Measurements from ENCODE around the gene PTPRD.

PTPRD gene

DNA sequence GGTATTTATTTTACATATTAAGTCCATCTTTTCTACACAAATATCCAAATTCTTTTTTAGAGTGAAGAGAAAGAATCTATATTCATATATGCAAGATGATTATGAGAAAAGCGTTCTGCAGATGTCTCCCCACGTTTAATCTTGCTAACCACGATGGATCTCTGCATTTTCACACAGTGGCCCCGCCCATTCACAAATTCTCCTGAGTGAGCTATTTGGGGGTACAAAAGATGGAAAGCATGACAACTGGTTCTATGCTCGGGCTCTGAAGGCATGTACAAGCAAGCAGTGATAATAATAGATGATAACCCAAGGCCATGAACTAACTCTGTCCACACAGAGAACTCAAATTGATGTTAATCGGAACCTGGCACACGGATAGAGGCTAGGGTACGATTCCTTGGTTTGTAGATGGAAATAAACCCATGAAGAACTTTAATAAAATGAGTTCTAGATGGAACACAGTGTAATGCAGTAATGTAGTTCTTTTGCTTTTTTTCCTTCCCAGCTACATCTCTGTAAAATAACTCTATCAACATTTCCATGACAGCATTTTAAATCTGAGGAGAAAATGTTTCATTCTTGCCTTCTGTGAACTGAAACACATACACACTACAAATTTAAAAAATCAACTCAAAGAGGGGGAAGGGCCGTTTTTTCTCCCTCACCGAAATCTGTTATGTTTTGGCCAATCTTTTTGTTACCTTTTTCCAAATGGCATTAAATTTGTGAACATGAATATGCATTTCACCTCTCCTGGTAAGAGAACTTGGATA is 1961.5 kb downstream of the PTPRD start:
- DNase-seq = no peak

DNA sequence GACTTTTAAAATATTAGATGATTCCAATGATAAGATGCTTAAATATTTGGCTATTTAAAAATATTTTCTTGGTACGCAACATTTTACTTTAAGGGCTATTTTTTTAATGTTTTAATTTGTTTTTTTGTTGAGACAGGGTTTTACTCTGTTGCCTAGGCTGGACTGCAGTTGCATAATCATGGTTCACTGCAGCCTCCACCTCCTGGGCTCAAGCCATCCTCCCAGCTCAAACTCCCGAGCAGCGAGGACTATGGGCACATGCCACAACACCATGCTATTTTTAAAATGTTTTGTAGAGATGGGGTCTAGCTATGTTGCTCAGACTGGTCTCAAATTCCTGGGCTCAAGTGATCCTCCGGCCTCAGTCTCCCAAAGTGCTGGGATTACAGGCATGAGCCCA is 1963.0 kb downstream of the PTPRD start:
- no peak for DNase-seq

DNA sequence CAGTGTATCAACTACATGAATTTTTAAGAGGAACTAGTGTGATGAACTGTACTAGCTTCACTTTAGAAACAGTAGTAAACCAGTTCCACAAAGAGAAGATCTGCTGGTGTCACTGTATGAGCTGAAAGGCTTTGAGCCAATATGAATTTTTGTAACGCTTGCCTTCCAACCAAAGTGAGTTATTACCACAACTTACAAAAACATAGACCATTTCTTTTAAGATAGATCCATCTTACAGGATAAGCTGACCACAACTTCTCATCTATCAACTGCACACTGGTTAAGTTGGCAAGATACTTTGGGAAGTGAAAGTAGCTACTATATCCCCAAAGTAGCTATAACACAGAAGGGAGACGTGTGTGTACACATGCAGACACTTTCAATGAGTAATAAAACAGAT is 1963.6 kb downstream of the PTPRD start:
- DNase-seq = no peak

DNA sequence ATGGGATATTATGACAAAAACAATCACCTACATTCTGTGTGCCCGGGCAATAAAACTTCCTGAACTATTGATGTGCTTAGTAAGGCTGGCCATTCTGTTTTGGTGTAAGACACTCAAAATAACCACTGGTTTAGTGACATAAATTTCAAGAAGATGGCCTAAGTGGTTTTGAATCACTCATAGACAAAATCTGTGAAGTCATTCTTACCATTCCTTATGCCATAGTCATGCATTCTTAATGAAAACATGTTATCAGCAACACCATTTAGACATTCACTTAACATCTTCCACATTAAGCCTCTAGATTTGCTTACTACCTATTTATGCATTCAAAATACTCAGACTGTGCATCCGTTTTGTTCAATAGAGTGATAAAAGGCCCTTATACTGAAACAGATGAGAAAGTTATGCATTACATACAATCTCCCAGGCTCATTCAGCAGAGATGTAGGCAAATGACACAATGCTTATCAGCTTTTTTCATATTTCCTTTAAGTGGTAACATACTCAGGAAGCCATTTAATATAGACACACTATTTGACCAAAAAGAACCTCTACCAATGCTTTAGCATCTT is 1964.4 kb downstream of the PTPRD start:
- DNase-seq = no peak

DNA sequence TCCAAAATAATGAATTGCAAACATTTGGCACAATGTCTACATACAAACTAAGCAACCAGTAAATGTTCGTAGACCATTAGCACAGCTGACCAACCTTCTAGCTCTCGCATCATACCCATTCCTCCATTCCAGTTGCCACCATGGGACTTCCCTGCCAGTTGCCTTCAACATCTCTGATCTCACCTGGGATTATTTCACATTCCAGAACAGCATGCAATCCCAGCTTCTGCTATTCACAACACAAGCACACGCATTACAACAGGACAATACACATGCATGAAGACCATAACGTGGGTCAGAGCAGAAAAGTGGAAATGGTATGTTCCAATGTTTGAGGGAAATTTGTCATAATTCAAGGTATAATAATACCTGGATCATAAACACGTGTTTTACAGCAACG is 1965.0 kb downstream of the PTPRD start:
- no peak for DNase-seq

DNA sequence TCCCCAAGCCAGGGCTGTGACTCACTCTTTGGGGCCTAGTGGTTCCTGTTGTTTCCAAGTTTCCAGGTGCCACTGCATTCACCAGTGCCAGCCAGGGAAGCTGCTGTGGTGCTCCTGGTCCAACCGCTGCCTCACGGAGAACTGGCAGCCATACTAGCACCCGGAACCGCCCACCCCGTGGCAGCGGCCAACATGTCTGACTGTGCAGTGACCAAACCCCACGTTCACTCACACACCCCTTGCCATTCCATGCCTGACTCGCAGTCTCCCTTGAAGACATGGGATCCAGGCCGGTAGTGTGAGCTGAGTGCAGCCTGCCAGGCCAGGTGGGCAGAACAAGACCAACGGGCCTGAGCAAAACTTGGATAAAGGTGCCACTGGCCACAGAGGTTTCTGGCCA is 1968.2 kb downstream of the PTPRD start:
- no peak for DNase-seq

DNA sequence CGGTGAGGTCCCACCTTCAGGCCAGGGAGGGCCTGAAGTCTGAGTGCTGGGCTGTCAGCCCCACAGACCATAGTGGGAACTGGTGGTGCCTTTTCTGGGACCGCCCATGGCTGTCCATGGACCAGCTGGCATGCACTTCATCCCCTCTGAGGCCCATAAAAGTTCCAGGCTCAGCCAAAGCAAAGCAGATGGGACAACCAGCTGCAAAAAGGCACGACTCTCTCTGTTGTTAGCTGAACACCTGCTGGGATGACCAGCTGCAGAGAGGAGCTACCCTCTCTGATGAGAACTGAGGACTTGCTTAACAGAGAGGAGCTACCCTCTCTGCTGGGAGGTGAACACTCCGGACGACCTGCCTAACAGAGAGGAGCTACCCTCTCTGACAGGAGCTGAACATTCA is 1968.9 kb downstream of the PTPRD start:
- no peak for DNase-seq

DNA sequence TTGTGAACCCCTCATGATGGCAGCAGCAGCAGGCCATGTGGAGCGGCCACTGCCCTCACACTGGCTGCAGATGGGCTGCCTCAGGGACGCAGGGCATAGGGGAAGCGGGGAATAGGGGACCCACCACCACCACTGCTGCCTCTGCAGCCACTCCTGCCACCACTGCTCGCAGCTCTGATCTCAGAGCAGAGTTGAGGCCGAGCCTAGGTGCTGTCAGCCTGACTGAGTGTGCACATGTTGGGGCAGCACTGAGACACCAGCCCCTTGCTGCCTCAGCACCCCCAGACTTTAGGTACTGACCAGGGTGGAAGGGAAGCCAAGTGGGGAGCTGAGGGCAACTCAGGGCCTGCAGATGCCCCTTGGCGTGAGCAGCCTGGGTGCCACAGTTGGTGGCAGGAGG is 1969.3 kb downstream of the PTPRD start:
- no peak for DNase-seq

DNA sequence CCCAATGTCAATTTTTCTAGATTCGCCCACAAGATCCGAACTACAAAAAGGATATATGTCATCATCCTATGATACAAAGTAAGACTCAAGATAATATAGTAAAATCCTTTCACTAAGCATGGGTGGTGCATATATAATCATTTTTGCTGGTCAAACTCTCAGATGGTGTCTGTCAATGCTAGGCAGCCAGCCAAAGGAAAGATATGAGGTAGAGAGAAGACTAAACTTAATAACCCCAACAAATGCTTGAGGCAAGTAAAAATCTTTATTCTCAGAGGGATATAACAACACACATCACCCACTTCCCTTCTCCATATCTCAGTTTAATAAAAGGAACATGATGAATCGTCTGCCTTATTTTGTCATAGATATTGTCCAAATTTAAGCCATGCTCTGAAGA is 1972.0 kb downstream of the PTPRD start:
- DNase-seq = no peak

DNA sequence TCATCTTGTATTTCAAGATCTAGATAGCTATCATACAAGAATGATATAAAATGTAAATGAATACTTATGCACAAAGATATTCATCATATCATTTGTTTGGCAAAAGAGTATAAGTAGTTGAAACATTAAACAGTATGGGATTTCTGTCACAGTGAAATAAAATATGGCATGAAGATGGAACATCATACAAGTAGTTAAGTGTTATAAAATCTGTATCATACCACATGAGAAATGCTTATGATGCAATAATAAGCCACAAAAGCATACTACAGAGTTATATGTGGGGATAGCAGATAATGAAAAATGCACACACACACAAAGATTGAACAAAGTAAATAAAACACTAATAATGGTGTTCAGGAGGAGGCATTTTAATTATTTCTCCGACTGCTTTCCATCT is 1975.2 kb downstream of the PTPRD start:
- DNase-seq = no peak

DNA sequence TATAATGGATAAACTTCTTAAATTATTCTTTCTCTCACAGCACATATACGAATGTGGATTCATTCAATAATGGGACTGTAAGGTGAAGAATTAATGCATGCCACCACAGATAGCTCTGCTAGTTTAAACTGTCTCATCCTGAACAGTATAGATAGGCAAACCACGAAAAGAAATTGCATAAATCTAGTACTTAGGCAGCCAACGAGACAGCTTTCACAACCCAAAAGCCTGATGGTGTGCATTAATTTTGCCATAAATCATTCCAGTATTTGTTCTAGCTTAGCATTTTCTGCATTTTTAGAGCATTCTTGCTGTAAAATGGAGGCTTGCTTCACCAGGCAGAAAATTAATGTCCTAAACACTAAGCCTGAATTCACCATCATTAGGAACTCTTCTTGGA is 1979.0 kb downstream of the PTPRD start:
- no peak for DNase-seq

DNA sequence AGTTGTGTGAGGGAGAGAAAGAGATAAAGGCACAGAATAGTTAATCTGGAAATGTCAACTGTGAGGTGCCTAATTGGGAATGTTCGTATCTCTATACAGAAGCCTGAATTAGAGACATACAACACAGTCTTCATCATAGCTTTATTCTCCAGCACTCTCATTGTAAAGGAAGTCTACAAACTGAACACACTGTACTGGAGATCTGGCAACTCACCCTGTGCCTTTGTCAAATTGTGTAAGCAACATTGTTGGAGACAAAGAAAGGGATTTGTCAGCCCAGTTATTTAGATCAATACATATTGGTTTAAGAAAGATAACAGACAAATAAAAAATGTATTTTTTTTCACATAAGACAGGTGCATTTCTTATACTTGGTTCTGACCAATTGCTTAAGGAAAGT is 1980.3 kb downstream of the PTPRD start:
- DNase-seq = no peak

DNA sequence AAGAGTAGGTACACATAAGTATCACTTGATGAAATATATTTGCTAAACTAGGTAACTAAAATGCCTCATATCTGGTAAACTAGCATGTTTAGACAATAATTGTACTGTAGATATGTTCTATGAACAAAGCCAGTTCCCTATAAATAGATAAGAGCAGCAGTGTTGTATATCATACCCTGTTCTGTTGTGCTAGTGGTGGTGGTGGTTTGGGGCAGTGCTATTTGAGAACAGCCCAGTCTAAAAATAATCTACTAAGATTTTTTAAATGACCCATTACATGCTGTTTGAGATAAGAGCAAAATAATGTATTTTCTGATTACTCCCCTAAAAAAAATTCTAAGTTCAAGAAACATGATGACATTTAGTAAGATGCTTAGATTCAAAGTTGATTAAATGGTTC is 1984.0 kb downstream of the PTPRD start:
- no peak for DNase-seq

DNA sequence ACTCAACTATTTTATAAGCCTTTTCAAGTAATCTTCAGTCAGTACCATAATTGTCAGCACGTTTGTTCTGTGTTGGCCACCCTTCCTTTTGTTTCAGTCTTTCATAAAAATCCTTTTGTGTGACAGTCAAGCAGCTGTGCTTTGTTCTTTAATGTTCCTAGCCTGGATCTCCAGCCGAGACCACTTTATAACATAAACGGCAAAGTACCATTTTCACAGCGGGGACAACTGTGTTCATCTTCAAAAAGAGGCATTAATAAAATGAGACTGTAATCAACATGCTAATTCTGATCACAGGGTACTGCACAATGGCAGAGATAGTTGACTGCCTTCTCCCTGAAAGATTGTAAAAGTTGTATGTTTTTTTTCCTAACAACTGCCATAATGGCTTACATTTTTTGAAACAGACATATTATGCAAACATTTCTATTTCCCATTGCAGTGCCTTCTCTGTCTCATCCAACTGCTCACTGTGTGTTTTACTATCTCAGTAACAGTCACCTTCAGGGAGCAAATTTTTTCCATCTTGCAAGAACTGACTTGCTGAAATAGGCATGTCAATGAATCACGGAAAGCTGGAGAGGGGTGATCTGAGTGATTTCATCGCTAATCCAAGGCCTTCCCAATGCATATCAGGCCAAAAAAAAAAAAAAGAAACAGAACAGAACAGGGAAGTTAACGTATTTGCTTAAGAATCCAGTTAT is 1984.7 kb downstream of the PTPRD start:
- no peak for DNase-seq

DNA sequence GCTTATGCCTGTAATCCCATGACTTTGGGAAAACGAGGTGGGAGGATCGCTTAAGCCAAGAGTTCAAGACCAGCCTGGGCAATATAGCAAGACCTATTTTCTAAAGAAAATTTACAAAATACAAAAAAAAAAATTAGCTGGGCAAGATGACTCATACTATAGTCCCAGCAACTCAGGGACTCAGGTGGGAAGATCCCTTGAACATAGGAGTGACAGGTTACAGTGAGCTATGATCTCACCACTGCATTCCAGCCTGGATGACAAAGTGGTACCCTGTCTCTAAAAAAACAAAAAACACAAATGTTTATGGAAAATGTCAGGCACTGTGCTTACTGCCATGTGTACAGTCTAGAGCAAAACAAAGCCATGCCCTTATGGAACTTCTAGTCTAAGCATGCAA is 1989.9 kb downstream of the PTPRD start:
- no peak for DNase-seq

DNA sequence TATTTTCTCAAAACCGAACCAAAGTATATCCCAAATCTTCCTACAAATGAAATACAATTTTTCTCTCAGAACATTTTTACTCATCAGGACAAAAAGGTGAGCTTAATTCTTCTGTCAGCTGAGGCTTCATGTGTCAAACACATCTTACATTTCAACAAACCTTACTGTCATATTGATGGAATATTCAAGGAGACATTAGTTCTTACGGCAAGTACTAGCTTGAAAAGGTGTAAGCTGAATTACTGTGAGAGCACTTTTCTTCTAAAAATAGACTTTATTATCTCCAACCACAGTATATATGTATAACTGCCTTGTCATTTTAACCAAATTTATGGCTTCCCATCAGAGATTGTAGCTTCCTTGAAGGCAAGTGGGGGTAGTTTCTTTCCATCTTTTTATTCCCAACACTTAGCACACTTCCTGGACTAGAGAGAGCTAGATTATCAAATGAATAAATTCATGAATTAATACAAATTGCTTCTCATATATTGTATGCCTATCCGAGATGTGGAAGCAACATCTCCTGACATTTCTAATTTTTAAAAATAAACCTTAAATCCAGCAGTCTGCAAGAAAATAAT is 1990.5 kb downstream of the PTPRD start:
- no peak for DNase-seq

DNA sequence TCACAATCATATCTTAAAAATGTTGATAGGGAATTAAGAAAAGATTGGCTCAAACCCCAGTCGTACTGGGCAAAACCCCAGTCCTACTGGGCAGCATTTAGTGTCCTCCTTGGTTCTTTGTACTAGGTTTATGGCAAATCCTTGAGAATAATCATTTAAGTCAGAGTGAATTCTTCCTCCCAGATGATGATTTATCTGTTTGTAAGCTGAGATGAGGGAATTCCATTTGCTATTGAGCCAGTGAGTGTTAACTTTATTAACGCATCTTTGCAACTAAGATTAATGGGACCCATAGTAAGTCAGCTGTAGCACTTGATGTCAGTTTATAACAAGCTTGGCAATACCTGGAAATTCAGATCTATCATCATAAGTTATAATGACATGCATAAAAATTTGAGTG is 1991.4 kb downstream of the PTPRD start:
- DNase-seq = no peak

DNA sequence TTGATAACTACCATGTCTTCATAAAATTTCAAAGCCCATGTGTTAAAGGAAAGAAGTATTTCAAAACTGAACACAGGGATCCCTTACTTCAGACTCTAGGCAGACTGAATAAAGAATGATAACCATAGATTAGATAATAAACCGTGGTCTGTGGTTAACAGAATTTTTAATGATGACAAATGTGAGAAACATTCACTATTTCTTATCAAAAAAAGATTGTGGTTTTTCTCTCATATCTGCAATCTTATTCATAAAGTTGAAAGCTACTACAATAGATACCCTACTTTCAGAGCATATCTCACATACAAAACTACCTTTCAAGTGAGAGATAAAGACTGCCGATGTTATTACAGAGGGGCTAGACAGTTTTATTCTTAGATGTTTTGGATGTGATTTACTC is 1996.4 kb downstream of the PTPRD start:
- no peak for DNase-seq

DNA sequence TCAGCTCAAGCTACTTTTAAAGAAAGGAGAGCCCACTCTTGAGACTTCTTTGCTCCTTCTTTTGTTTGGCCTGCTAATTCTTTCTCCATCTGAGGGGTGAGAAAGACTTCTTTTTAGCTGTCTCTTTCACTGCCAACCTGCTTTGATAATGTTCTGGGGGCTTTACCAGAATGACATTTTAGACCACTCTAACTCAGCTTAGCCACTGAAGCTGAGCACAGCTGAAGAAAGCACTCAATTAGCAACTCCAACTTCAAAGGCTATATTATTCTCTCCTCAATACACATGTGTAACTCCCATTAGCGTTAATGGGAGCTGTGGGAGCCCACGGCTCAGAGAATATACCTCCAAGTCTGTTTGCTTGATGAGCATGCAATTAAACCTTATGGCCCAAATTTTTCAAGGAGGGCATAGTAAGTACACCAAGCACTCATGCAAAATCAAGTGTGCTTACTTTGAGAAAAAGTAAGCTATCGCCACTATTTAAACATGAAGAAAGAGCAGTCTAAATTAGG is 1997.8 kb downstream of the PTPRD start:
- DNase-seq = no peak

DNA sequence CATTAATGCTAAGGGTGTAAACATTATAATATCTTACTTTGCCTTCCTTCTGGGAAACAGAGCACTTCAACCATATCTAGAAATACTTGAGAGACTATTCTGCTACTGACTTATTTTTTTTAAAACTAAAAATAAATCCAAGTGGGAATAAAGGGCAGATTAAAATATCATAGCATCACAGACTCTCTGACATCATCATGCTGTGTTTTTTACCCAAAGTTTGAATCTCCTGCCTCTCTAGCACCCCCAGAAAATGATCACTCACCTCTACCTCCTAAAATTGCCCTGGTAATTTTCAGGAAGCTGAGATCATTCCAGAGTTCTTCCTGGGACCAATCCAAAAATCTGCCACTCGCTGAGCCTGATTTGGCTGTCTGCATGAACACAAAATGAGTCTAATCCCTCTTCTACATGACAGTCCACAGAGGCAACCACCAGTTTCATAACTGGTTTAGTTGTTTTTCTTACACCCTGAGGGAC is 1999.4 kb downstream of the PTPRD start:
- no peak for DNase-seq

DNA sequence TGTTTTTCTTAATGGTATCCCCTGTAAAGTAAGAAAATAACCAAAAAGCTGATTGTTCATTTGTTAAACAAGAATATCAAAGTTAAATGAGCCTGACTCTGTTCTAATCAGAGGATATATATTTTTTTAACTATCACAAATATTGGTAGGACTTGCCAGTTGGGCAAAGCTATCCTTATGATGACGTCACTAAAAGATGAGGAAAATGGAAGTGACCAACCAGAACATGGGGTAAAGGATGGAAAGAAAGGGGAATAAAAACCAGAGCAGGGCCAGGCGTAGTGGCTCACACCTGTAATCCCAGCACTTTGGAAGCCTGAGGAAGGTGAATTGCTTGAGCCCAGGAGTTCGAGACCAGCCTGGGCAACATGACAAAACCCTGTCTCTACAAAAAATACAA is 2001.6 kb downstream of the PTPRD start:
- no peak for DNase-seq

DNA sequence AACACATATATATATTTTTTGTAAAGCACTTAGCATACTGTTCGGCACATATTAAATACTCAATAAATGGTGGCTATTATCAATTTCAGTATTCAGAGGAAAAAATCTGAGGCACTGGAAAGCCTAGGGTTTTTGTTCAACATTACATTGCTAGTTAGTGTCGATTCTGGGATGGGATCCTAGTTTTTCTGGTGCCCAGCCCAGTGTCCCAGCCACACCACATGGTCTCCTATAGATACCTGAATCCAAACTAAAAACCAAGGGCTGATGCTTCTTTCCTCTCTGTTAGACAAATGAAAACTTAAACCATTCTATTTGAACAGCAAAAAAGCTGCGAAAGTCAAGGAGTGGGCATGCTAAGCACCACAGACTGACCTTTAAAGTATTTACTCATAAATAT is 2002.5 kb downstream of the PTPRD start:
- no peak for DNase-seq

DNA sequence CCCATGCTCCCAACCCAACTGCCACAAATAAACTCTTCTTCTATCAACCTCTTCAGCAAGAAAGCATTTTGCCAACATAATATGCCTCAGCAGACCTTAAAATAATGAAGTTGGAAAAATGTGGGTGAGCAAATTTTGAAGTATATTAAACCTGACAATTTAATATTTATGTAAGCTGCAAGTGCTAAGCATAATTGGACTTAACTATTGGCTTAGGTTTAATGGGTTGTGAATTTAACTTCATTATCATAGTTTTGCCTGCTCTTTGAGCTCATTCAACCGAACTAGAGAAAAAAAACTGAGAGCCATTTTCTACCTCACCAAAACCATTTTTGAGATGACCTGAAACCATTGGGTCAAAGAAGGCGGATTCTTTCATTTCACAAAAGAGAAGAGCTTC is 2007.7 kb downstream of the PTPRD start:
- DNase-seq = no peak

DNA sequence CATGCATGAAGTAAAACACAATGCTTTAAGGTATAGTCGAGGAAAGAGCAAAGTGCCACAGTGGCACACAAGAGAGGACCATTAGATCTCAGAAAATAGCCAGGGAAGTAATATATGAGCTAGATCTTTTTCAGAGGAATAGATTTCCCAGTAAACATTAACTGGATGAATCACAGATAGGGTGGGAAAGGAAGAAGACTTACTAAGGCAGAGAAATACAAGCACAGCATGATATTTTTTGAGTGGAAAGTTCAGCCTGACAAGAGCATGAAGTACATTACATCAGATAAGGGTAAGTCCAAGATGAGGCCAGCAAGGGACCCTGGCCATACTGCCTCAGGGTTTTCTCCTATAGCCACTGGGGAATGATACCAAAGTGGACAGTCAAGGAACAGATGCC is 2008.6 kb downstream of the PTPRD start:
- no peak for DNase-seq
